ENCODE results near the gene SGO2. TPM values are rescaled to one million over a fixed set of nuclear protein-coding genes. Genes with fewer than 3 reads are reported as not detected.

The SGO2 gene
- total and polyA plus RNA-seq, 2 of the 13 experiments (the other 11 are each of a cell fraction or from before 2014, with no cell fraction given), result 5.1 to 16.2 TPM

DNA sequence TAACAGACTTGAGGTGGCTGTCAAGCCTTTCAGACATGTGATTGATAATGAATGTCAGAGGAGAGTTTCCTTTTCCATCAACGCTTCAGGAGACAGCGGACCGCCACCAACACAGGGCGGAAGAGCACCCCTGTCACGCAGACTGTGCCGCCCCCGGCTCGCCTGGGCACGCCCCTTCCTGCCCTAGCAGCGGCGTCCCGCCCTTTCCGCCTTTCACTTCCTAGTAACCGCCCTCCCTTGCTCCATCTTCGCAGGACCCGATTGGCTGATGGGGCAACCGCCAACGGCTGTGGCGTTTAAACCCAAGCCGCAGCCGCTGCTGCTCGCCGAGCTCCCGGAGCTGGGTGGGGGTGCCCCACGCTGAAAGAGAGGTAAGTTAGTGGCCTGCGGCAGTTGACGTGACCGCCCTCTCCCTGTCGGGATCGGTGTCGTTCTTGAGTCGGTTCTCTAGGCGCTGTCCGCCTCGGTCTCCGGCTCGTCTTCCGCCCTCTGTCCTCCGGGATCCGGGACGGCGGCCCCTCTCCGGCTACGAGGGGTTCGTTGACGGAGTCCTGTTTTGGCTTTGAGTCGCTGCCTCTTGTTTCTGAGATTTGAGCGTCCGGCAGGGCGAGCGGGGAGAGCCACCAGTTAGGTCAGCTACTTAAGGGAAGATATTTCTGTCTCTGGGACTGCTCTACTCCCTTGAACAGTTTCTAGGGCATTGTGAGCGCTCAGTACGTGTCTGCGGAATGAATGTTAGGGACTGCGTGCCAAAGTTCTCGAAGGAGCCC, at the start of gene SGO2 (continued):
- peak; percentile 38; the same call in 1 of the 2 replicates for TF ChIP-seq FOXJ3 (CRISPR knock-in tag; IDR thresholded peaks at IDR 0.05; ENCODE audit: borderline replicate concordance)
- no peak for TF ChIP-seq SMARCC2 (IDR thresholded peaks at IDR 0.05)
- TF ChIP-seq KDM5A (IDR thresholded peaks at IDR 0.05; ENCODE audit: borderline replicate concordance, low read length), result peak; percentile 92
- no peak for TF ChIP-seq ZNF234 (CRISPR knock-in tag; conservative IDR thresholded peaks at IDR 0.05)
- TF ChIP-seq NR2F2 (IDR thresholded peaks at IDR 0.05; ENCODE audit: borderline replicate concordance, low read depth), result no peak
- TF ChIP-seq CBFB (CRISPR knock-in tag; IDR thresholded peaks at IDR 0.05), result peak; percentile 89
- TF ChIP-seq EP300 (IDR thresholded peaks at IDR 0.05; ENCODE audit: low read depth in 2 of 2, low read length in 2 of 2), result peak in 1 of 2 experiments; percentile 8; a peak in 1 of 4 replicates
- peak; percentile 56 for TF ChIP-seq EP300 (CRISPR knock-in tag; IDR thresholded peaks at IDR 0.05; ENCODE audit: borderline replicate concordance)
- TF ChIP-seq, protein P1, sequence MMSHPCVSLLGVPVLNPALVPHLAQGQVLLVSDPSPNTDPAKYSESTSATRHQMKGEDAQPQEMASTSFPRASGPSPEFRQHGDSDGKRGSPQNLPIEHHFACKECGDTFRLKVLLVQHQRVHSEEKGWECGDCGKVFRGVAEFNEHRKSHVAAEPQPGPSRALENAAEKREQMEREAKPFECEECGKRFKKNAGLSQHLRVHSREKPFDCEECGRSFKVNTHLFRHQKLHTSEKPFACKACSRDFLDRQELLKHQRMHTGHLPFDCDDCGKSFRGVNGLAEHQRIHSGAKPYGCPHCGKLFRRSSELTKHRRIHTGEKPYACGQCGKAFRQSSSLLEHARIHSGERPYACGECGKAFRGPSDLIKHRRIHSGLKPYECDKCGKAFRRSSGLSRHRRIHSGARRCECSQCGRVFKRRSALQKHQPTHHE (CRISPR knock-in tag; IDR thresholded peaks at IDR 0.05; ENCODE audit: borderline replicate concordance), result no peak; the same call in 1 of the 2 replicates
- peak; percentile 48; the same call in 1 of the 2 replicates for TF ChIP-seq EHMT2 (IDR thresholded peaks at IDR 0.05; ENCODE audit: borderline replicate concordance, low read depth, low read length)
- TF ChIP-seq ZNF296 (CRISPR knock-in tag; conservative IDR thresholded peaks at IDR 0.05), result no peak
- TF ChIP-seq, protein P2, sequence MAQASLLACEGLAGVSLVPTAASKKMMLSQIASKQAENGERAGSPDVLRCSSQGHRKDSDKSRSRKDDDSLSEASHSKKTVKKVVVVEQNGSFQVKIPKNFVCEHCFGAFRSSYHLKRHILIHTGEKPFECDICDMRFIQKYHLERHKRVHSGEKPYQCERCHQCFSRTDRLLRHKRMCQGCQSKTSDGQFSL (CRISPR knock-in tag; IDR thresholded peaks at IDR 0.05), result peak; percentile 96
- no peak for TF ChIP-seq TCF12 (IDR thresholded peaks at IDR 0.05)
- TF ChIP-seq TCF12 (CRISPR knock-in tag; IDR thresholded peaks at IDR 0.05), result no peak
- no peak for TF ChIP-seq TSC22D2 (CRISPR knock-in tag; IDR thresholded peaks at IDR 0.05; ENCODE audit: borderline replicate concordance)
- no peak for TF ChIP-seq ZNF878 (CRISPR knock-in tag; IDR thresholded peaks at IDR 0.05)
- TF ChIP-seq SP4 (CRISPR knock-in tag; IDR thresholded peaks at IDR 0.05), result peak; percentile 99
- TF ChIP-seq, protein P3, sequence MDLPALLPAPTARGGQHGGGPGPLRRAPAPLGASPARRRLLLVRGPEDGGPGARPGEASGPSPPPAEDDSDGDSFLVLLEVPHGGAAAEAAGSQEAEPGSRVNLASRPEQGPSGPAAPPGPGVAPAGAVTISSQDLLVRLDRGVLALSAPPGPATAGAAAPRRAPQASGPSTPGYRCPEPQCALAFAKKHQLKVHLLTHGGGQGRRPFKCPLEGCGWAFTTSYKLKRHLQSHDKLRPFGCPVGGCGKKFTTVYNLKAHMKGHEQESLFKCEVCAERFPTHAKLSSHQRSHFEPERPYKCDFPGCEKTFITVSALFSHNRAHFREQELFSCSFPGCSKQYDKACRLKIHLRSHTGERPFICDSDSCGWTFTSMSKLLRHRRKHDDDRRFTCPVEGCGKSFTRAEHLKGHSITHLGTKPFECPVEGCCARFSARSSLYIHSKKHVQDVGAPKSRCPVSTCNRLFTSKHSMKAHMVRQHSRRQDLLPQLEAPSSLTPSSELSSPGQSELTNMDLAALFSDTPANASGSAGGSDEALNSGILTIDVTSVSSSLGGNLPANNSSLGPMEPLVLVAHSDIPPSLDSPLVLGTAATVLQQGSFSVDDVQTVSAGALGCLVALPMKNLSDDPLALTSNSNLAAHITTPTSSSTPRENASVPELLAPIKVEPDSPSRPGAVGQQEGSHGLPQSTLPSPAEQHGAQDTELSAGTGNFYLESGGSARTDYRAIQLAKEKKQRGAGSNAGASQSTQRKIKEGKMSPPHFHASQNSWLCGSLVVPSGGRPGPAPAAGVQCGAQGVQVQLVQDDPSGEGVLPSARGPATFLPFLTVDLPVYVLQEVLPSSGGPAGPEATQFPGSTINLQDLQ (CRISPR knock-in tag; IDR thresholded peaks at IDR 0.05), result peak; percentile 99
- no peak for TF ChIP-seq DNMT1 (CRISPR knock-in tag; IDR thresholded peaks at IDR 0.05)
- TF ChIP-seq NFATC3 (CRISPR knock-in tag; IDR thresholded peaks at IDR 0.05), result no peak
- TF ChIP-seq NFE2L1 (CRISPR knock-in tag; IDR thresholded peaks at IDR 0.05; ENCODE audit: borderline replicate concordance), result no peak
- peak; percentile 19; the same call in 1 of the 2 replicates for TF ChIP-seq ZNF773 (CRISPR knock-in tag; IDR thresholded peaks at IDR 0.05; ENCODE audit: borderline replicate concordance)
- no peak; the same call in 1 of the 2 replicates for TF ChIP-seq NCOR1 (IDR thresholded peaks at IDR 0.05; ENCODE audit: borderline replicate concordance, low read length)
- TF ChIP-seq, protein P4, sequence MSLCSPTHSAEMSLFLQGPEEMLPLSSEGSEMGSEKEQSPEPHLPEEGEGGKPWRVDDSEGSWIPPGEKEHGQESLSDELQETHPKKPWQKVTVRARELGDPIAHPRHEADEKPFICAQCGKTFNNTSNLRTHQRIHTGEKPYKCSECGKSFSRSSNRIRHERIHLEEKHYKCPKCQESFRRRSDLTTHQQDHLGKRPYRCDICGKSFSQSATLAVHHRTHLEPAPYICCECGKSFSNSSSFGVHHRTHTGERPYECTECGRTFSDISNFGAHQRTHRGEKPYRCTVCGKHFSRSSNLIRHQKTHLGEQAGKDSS (CRISPR knock-in tag; IDR thresholded peaks at IDR 0.05; ENCODE audit: borderline replicate concordance, low read depth), result peak; percentile 65
- TF ChIP-seq MTF1 (CRISPR knock-in tag; IDR thresholded peaks at IDR 0.05), result no peak
- TF ChIP-seq ZBTB42 (CRISPR knock-in tag; IDR thresholded peaks at IDR 0.05), result peak; percentile 60; the same call in 1 of the 2 replicates

All from HepG2 (cell line).